Measurements from ENCODE around the gene PPFIA1.
"Not testable (repeated sequence)": the region's sequence is repeated elsewhere in the genome, so short reads cannot be mapped to it uniquely, and the experiment has no call there.

Gene PPFIA1

GRCh38 chr11:70398834-70399680 lies 128.6 kb downstream of the PPFIA1 start:
- peak in 1 of 3 donors; percentile 38 for DNase-seq

GRCh38 chr11:70399681-70400112 lies 129.2 kb downstream of the PPFIA1 start:
- peak; percentile 92 to 93 (median 93) for DNase-seq

- peak in 1 of 3 donors; percentile 17 for DNase-seq
These were observed 130.2 kb downstream of the PPFIA1 start for GRCh38 chr11:70400643-70401042.

GRCh38 chr11:70402016-70402415 lies 131.5 kb downstream of the PPFIA1 start:
- peak in 1 of 3 donors; percentile 32 for DNase-seq

GRCh38 chr11:70402685-70403084 lies 132.2 kb downstream of the PPFIA1 start:
- peak in 2 of 3 donors; percentile 40 to 49 for DNase-seq

GRCh38 chr11:70404244-70404643 lies 133.8 kb downstream of the PPFIA1 start:
- no peak for DNase-seq

- DNase-seq, result no peak
These were observed 135.3 kb downstream of the PPFIA1 start for GRCh38 chr11:70405679-70406395.

GRCh38 chr11:70407121-70407520 lies 136.6 kb downstream of the PPFIA1 start:
- no peak for DNase-seq

- DNase-seq, result no peak
These were observed 137.3 kb downstream of the PPFIA1 start for GRCh38 chr11:70407814-70408213.

GRCh38 chr11:70408326-70408725 lies 137.8 kb downstream of the PPFIA1 start:
- DNase-seq, result not testable (repeated sequence)

GRCh38 chr11:70409437-70409836 lies 138.9 kb downstream of the PPFIA1 start:
- DNase-seq, result no peak

GRCh38 chr11:70409871-70410270 lies 139.4 kb downstream of the PPFIA1 start:
- DNase-seq, result no peak

- DNase-seq, result no peak
These were observed 140.1 kb downstream of the PPFIA1 start for GRCh38 chr11:70410276-70411205.

GRCh38 chr11:70411713-70412452 lies 141.4 kb downstream of the PPFIA1 start:
- DNase-seq, result no peak

GRCh38 chr11:70413151-70413550 lies 142.7 kb downstream of the PPFIA1 start:
- no peak for DNase-seq

GRCh38 chr11:70414341-70415100 lies 144.0 kb downstream of the PPFIA1 start:
- no peak for DNase-seq

GRCh38 chr11:70415191-70415590 lies 144.7 kb downstream of the PPFIA1 start:
- DNase-seq, result peak; percentile 19 to 31 (median 30)

- peak; percentile 53 to 85 (median 84) for DNase-seq
These were observed 145.3 kb downstream of the PPFIA1 start for GRCh38 chr11:70415642-70416395.

- no peak for DNase-seq
These were observed 146.4 kb downstream of the PPFIA1 start for GRCh38 chr11:70416881-70417280.

GRCh38 chr11:70418130-70418529 lies 147.6 kb downstream of the PPFIA1 start:
- DNase-seq, result no peak
